ENCODE results near the gene LGALS9B.
"Not testable (repeated sequence)": the region's sequence is repeated elsewhere in the genome, so short reads cannot be mapped to it uniquely, and the experiment has no call there.

The LGALS9B gene

GRCh38 chr17:20401306-20402022 is 65.9 kb downstream of the LGALS9B start:
- not testable (repeated sequence) for DNase-seq

GRCh38 chr17:20400559-20401305 is 66.6 kb downstream of the LGALS9B start:
- DNase-seq, result not testable (repeated sequence)

All from NCI-H2171 (cell line).